Activated CD4-positive, CD25-positive, alpha-beta regulatory T cell treated with anti-CD3 and anti-CD28 coated beads, Interleukin-2, amount 50 U/mL, for 24 hours (primary cell): ENCODE measurements around the gene ROPN1L.

Source experiments
- ATAC-seq, 2 donors: fragments of 150-1000 bp; cut with Tn5 transposase; one replicate each; pipeline ENCODE4 v1.10.0; 2021; ENCODE audit warnings: mild to moderate bottlenecking in 1 of 2, moderate library complexity in 1 of 2

The ROPN1L gene

GRCh38 chr5:10459080-10460055, 17.7 kb downstream of the ROPN1L start:
- no peak for ATAC-seq

DNA sequence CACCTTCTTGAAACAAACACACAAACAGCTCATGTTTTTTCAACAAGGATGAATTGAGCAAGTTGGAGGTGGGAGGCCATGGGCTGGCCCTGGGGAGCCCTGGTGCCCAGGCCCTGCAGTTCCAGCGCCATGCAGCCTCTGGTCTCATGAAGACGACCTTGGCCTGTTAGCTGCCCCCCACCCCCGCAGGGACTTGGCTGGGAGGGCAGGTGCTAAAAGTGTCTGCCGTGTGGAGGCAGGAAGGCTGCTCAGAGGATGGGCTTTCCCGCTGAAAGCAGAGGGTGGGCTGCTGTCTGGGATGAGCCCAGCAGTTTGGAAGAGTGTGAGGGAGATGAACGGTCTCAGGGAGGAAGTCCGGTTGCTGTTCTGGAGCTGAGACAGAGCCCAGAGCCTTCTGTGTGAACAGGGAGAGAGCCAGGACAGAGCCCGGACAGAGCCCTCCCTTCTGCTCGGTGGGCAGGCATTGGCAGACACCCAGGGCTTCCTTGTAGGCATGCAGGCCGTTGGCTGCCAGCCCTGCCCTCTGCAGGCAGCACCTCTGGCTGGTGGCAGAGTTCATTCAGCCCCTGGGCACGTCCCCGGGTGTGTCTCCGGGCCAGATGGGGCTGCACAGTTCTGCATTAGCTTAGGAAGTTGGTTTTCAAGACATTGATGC, 18.7 kb downstream of the ROPN1L start:
- no peak for ATAC-seq

- no peak for ATAC-seq
These were observed 19.4 kb downstream of the ROPN1L start for GRCh38 chr5:10461041-10461440.

DNA sequence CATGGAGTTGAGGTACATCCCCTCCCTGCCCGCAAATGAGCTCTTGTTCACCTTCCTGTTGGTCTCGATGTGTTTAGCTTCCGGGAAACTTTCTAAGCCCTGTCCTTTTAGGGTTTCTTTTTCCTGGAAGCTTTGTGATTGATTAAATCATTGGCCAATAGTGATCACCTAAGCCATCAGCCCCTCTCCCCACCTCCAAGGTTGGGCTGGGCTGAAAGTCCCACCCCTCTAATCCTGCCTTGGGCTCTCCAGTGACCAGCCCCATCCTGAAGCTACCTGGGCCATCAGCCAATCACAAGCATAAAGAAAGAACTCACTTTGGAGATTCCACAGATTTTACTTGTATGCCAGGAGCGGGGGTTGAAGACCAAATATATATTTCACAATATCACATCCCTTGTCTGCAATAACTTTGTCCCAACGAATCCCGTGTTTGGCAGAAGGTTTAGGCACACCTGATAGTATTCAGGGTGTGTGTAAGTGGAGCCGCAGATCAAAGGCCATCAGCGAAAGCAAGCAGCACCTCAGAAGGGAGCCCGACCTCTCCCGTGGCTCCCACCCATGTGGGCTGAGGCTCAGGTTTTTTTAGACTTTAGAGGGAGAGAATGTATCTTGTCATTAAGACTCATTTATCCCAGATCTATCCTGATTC, 20.4 kb downstream of the ROPN1L start:
- ATAC-seq: no peak

DNA sequence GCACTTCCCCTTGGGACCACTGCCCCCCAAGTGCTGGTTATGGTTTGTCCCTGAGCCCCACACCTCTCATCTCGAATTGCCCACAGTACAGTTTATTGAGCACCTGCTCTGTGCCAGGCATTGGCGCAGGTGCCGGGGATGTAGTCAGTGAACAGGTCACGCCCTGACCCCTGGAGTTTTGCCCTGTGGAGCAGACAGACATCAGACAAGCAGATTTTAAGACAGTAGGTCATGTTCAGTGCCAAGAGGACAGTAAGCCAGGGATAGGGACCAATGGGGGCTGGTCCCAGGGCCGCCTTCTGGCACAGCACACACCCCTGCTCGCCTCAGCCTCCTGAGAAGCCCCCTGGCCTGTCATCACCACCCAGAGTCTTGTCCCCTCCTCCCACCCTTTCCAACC, 21.9 kb downstream of the ROPN1L start:
- ATAC-seq: no peak

GRCh38 chr5:10464173-10464572, 22.5 kb downstream of the ROPN1L start:
- no peak for ATAC-seq

DNA sequence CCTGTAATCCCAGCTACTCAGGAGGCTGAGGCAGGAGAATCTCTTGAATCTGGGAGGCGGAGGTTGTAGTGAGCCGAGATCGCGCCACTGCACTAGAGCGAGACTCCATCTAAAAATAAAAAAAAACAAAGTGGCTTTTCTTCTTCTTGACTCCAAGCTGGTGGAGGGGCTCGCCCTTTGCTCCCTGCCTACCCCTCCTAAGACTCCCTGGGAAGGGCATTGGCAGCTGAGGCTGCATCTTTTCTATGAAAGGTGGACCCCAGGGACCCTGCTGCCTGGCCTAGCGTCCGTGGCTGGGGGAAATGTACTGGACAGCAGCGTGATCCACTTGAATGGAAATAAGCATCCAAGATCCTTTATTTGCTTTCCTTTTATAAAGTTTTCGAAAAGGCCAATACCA, 24.0 kb downstream of the ROPN1L start:
- no peak for ATAC-seq

GRCh38 chr5:10466446-10467073, 24.9 kb downstream of the ROPN1L start:
- no peak for ATAC-seq

- ATAC-seq: no peak
These were observed 25.9 kb downstream of the ROPN1L start for GRCh38 chr5:10467281-10468198.

GRCh38 chr5:10468256-10468655, 26.6 kb downstream of the ROPN1L start:
- no peak for ATAC-seq

DNA sequence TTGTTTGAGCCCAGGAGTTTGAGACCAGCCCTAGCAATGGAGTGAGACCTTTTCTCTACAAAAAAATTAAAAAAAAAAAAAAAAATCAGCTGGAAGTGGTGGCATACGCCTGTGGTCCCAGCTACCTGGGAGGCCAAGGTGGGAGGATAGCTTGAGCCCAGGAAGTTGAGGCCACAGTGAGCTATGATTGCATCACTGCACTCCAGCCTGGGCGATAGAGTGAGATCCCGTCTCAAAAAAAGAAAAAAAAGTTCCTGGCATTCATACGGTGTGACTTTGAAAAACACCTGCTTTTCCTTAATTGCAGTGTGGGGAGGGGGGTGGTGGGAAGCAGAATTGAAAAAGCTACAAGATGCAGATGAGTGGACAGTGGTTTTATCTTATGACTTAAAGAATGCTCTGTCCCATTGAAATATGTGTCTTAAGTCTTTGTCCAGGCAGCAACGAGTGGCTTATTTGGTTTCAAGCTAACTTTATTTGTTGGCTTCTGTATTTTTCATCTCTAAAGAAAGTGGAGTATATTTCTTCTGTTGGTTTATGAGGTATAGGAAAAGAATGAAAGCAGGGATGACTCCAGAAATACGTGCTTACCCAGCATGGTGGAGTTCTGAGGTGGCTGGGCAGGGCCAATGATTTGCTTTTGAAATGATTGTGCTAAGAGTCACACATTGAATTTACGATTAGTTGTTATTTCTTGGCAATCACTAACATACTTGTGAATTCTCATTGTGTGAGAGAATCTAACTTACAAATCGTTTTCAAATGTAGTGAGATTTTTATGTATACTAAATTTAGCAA, 27.8 kb downstream of the ROPN1L start:
- no peak for ATAC-seq

DNA sequence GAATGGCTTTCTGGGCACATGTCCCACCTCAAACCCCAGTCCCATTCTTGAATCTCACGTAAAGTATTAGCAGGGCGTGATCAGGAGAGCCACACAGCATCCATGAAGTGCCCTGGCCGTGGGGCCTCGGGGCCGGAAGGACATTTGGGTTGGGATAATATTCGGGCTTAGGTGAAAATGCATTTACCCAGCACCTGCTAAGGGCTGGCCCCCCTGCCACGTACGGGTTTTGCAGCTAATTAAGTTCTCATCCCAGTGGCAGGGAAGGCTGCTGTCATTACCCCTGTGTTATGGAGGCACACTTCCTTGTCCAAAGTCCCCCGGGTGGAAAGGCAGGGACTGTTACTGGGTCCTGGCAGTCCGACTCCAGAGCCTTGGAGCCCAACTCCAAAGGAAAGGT, 29.0 kb downstream of the ROPN1L start:
- no peak for ATAC-seq

DNA sequence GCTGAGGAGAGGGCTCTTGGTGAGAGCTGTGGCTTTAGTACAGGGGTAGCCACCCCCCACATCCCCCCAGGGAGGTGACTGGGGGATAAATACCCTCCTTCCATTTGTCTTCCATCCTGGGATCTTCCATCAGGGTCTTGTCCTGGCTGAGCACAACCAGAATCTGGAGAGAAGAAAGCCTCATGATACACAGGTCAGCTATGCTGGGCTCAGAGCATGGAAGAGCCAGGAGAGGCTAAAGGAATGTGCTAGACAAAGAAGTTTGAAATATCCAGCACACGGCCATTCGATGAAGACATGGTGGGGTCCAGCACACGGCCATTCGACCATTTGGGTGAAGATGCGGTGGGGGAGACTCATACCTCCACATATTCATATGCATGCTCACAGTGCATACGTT, 30.0 kb downstream of the ROPN1L start:
- ATAC-seq: no peak

- no peak for ATAC-seq
These were observed 32.9 kb downstream of the ROPN1L start for GRCh38 chr5:10474521-10475075.

- no peak for ATAC-seq
These were observed 34.4 kb downstream of the ROPN1L start for GRCh38 chr5:10475931-10476676.

DNA sequence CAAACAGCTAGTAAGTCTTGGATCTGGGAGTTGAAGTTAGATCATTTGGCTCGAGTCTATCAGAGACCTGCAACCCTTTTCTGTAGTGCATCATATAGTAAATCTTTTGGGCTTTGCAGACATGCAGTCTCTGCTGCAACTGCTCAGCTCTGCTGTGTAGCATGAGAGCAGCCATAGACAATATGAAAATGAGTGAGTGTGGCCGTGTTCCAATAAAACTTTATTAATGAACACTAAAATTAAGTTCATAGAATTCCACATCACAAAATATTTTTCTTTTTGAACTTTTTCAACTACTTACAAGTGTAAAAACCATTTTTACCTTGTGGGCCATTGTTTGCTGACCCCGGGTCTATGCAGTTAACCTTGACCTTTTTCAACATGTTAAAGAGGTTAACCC, 35.2 kb downstream of the ROPN1L start:
- ATAC-seq: no peak

DNA sequence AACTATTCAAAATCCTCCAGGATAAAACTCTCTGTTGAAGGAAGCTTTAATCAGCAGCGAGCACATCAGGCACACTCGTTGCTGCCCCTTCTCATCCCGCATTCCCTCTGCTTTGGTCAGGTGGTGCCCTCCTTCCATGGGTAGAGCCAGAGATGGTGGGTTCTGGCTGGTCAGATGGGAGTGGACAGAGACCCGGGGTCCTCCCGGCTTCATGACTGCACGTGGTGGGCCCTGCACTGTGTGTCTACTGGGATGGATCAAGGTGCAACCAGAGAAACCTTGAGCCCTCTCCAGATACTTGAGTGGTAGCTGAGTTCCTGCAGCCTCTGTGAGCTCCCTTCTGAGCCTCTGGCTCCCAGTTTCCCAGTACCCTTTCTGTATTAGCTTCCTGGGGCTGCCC, 36.3 kb downstream of the ROPN1L start:
- no peak for ATAC-seq

GRCh38 chr5:10478436-10478835, 36.8 kb downstream of the ROPN1L start:
- no peak for ATAC-seq

- peak in 1 of 2 donors; percentile 13 for ATAC-seq
These were observed 37.6 kb downstream of the ROPN1L start for GRCh38 chr5:10479154-10479721.
